ENCODE results near the gene ARHGAP30.

DNA sequence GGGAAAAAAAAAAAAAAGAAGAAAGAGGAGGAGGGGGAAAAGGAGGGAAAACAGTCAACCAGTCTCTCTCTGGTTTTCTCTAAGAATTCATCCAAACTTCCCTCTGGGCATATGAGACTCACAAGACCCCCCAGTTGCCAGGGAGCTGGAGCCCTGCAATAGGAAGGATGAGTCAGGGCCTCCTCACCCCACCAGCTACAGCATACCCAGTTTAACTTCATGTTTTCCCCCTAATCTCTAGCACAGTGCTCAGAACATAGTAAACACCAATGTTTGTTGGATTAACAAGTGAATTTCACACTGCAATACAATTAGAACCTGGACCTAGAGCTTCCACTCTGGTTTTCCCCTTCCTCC is 56.6 kb downstream of the ARHGAP30 start:
- no peak for TF ChIP-seq POLR2A (IDR thresholded peaks at IDR 0.05)
- TF ChIP-seq, protein P1, sequence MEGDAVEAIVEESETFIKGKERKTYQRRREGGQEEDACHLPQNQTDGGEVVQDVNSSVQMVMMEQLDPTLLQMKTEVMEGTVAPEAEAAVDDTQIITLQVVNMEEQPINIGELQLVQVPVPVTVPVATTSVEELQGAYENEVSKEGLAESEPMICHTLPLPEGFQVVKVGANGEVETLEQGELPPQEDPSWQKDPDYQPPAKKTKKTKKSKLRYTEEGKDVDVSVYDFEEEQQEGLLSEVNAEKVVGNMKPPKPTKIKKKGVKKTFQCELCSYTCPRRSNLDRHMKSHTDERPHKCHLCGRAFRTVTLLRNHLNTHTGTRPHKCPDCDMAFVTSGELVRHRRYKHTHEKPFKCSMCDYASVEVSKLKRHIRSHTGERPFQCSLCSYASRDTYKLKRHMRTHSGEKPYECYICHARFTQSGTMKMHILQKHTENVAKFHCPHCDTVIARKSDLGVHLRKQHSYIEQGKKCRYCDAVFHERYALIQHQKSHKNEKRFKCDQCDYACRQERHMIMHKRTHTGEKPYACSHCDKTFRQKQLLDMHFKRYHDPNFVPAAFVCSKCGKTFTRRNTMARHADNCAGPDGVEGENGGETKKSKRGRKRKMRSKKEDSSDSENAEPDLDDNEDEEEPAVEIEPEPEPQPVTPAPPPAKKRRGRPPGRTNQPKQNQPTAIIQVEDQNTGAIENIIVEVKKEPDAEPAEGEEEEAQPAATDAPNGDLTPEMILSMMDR (IDR thresholded peaks at IDR 0.05): no peak

All from vagina (tissue), 2 donors.